Erythroblast (primary cell): ENCODE data around the gene SLFN14.
"Not testable (repeated sequence)": the region's sequence is repeated elsewhere in the genome, so short reads cannot be mapped to it uniquely, and the experiment has no call there.

Experiments
- GATA1 ChIP-seq: IDR thresholded peaks from 2 replicates; pipeline ENCODE4 v1.6.1; 2011; ENCODE audit warnings: low read depth, mild to moderate bottlenecking, control low read depth, low read length, moderate library complexity
- POLR2A ChIP-seq: IDR thresholded peaks from 2 replicates; pipeline ENCODE4 v1.6.1; 2011; ENCODE audit warnings: mild to moderate bottlenecking, low read length

DNA sequence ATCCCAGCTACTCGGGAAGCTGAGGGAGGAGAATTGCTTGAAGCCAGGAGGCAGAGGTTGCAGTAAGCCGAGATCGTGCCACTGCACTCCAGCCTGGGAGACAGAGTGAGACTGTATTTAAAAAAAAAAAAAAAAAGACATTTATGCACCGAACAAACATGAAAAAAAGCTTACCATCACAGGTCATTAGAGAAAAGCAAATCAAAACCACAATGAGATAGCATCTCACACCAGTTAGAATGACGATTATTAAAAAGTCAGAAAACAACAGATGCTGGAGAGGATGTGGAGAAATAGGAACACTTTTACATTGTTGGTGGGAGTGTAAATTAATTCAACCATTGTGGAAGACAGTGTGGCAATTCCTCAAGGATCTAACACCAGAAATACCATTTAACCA, 42.2 kb downstream of the SLFN14 start:
- TF ChIP-seq POLR2A, GATA1: not testable (repeated sequence)
